ENCODE data around the gene GET4.

Gene GET4

GRCh38 chr7:940599-941408, 64.5 kb downstream of the GET4 start:
- TF ChIP-seq CTCF (IDR thresholded peaks at IDR 0.05): no peak

DNA sequence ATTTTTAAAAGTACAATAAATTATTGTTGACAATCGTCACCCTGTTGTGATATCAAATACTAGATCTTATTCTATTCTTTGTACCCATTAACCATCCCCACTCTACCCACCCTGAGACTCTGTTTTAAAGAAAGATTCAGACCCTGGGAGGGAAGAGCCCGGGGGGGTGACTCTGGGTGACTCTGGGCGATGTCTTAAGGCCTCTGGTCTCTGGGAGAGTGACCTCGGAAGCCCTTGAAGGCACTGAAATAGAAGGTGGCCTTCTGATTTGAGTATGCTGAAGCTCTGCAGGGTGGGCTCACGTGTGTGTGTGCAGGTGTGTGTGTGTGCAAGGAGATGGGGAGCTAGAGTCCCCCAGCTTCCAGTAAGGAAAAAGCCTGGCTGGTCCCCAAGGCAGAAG, 68.4 kb downstream of the GET4 start:
- TF ChIP-seq CTCF (IDR thresholded peaks at IDR 0.05): no peak

DNA sequence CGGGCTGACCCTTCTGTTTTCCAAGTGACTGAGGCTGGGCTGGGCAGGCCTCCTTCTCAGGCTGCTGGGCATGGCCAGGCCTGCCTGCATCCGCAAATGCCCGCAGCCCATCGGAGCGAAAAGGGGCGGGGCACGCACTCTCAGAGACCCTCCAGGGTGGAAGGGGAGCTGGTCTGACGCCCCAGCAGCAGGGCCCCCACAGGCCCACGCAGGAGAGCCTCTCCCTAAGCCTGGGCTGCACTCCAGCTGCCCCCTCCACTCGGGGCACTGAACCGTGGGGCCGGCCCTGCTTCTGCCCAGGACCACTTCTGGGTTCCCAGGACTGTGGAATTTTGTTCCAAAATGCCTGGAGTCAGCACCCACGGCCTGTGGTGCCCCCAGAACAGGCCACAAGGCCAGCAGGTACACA, 68.8 kb downstream of the GET4 start:
- TF ChIP-seq CTCF (IDR thresholded peaks at IDR 0.05): no peak

GRCh38 chr7:945556-946255, 69.4 kb downstream of the GET4 start:
- no peak for TF ChIP-seq CTCF (IDR thresholded peaks at IDR 0.05)

Measured in LNCAP (cell line).